H9 (cell line): ENCODE measurements around the gene ELOVL4. TPM values are rescaled to one million over a fixed set of nuclear protein-coding genes. Genes with fewer than 3 reads are reported as not detected.

Experiments
- DNase-seq: peaks from one replicate; pipeline ENCODE4 v3.0.0-alpha.2; 2017
- H2AFZ ChIP-seq: one replicate; pipeline ENCODE4 v1.6.1; 2013; ENCODE audit warnings: mild to moderate bottlenecking, low read length, control low read depth, moderate library complexity
- H2AK5ac ChIP-seq: 2 replicates; pipeline ENCODE4 v1.6.1; 2013; ENCODE audit warnings: low read length, control low read depth, mixed read lengths; ENCODE audit not compliant: insufficient read length
- H2BK120ac ChIP-seq: one replicate; pipeline ENCODE4 v1.6.1; 2013; ENCODE audit warnings: low read depth, mild to moderate bottlenecking, low read length, control low read depth, inconsistent platforms; ENCODE audit not compliant: poor library complexity, severe bottlenecking
- H2BK12ac ChIP-seq: 2 replicates; pipeline ENCODE4 v1.6.1; 2013; ENCODE audit warnings: low read length, control low read depth, mixed read lengths, low read depth; ENCODE audit not compliant: insufficient read length
- H2BK15ac ChIP-seq: 2 replicates; pipeline ENCODE4 v1.6.1; 2013; ENCODE audit warnings: low read depth, low read length, control low read depth
- H2BK20ac ChIP-seq: one replicate; pipeline ENCODE4 v1.6.1; 2013; ENCODE audit warnings: low read depth, mild to moderate bottlenecking, low read length, control low read depth, inconsistent platforms; ENCODE audit not compliant: poor library complexity, severe bottlenecking
- H2BK5ac ChIP-seq: 2 replicates; pipeline ENCODE4 v1.6.1; 2013; ENCODE audit warnings: low read length, control low read depth, mixed read lengths; ENCODE audit not compliant: insufficient read length
- H3K14ac ChIP-seq: 2 replicates; pipeline ENCODE4 v1.6.1; 2013; ENCODE audit warnings: low read length, control low read depth; ENCODE audit not compliant: insufficient read depth
- H3K18ac ChIP-seq: 2 replicates; pipeline ENCODE4 v1.6.1; 2013; ENCODE audit warnings: low read depth, mild to moderate bottlenecking, mixed read lengths, low read length, control low read depth; ENCODE audit not compliant: insufficient read length
- H3K23ac ChIP-seq: 2 replicates; pipeline ENCODE4 v1.6.1; 2013; ENCODE audit warnings: low read length, control low read depth, mixed read lengths, low read depth; ENCODE audit not compliant: insufficient read length
- H3K23me2 ChIP-seq: 2 replicates; pipeline ENCODE4 v1.6.1; 2013; ENCODE audit warnings: low read depth, mild to moderate bottlenecking, mixed read lengths, low read length, control low read depth; ENCODE audit not compliant: insufficient read length, poor library complexity, severe bottlenecking
- H3K27ac ChIP-seq: 2 replicates; pipeline ENCODE4 v1.5.1; 2013; ENCODE audit warnings: low read length, control low read depth, mixed read lengths, low read depth; ENCODE audit not compliant: insufficient read length
- H3K27me3 ChIP-seq: 2 replicates; pipeline ENCODE4 v1.6.1; 2013; ENCODE audit warnings: low read length, control low read depth, inconsistent platforms; ENCODE audit not compliant: insufficient read depth
- H3K4ac ChIP-seq: 2 replicates; pipeline ENCODE4 v1.6.1; 2013; ENCODE audit warnings: low read depth, mild to moderate bottlenecking, control low read depth, inconsistent platforms, low read length, moderate library complexity
- H3K4me1 ChIP-seq: 2 replicates; pipeline ENCODE4 v1.6.1; 2013; ENCODE audit warnings: low read length, control low read depth, inconsistent platforms; ENCODE audit not compliant: insufficient read depth
- H3K4me2 ChIP-seq: 2 replicates; pipeline ENCODE4 v1.6.1; 2013; ENCODE audit warnings: low read length, control low read depth, mixed read lengths; ENCODE audit not compliant: insufficient read length, insufficient read depth
- H3K56ac ChIP-seq: 2 replicates; pipeline ENCODE4 v1.6.1; 2013; ENCODE audit warnings: low read depth, mild to moderate bottlenecking, mixed read lengths, low read length, control low read depth; ENCODE audit not compliant: insufficient read length
- H3K79me1 ChIP-seq: 2 replicates; pipeline ENCODE4 v1.6.1; 2013; ENCODE audit warnings: low read depth, mild to moderate bottlenecking, moderate library complexity, low read length, control low read depth, inconsistent platforms; ENCODE audit not compliant: insufficient read depth, poor library complexity, severe bottlenecking
- H3K79me2 ChIP-seq: 2 replicates; pipeline ENCODE4 v1.6.1; 2013; ENCODE audit warnings: low read length, control low read depth, inconsistent platforms; ENCODE audit not compliant: insufficient read depth
- H3K9ac ChIP-seq: 2 replicates; pipeline ENCODE4 v1.6.1; 2013; ENCODE audit warnings: low read length, control low read depth, mixed read lengths; ENCODE audit not compliant: insufficient read length; ENCODE audit errors: extremely low read depth
- H3K9me3 ChIP-seq: one replicate; pipeline ENCODE4 v1.6.1; 2013; ENCODE audit warnings: low read depth, low read length, inconsistent platforms; ENCODE audit not compliant: control insufficient read depth
- H3T11ph ChIP-seq: one replicate; pipeline ENCODE4 v1.6.1; 2013; ENCODE audit warnings: mild to moderate bottlenecking, low read length, control low read depth, inconsistent platforms
- H4K20me1 ChIP-seq: one replicate; pipeline ENCODE4 v1.6.1; 2013; ENCODE audit not compliant: control insufficient read depth, insufficient read length, insufficient read depth
- H4K5ac ChIP-seq: 2 replicates; pipeline ENCODE4 v1.6.1; 2013; ENCODE audit warnings: low read depth, mild to moderate bottlenecking, mixed read lengths, low read length, control low read depth; ENCODE audit not compliant: insufficient read length
- H4K8ac ChIP-seq: replicated peaks from 2 replicates; pipeline ENCODE4 v1.6.1; 2013; ENCODE audit warnings: low read length, control low read depth, mixed read lengths, low read depth; ENCODE audit not compliant: insufficient read length
- H4K91ac ChIP-seq: 2 replicates; pipeline ENCODE4 v1.6.1; 2013; ENCODE audit warnings: low read depth, mild to moderate bottlenecking, moderate library complexity, mixed read lengths, low read length, control low read depth; ENCODE audit not compliant: insufficient read length
- H3K27ac Mint-ChIP-seq, 3 experiments: 2 replicates in 2 of 3; 3 replicates in 1 of 3; pipeline ENCODE4 v1.8.0; 2020 to 2021; ENCODE audit warnings: mixed read lengths in 3 of 3, mild to moderate bottlenecking in 1 of 3, moderate library complexity in 1 of 3
- H3K27me3 Mint-ChIP-seq: 2 replicates; pipeline ENCODE4 v1.8.0; 2021; ENCODE audit warnings: low read depth, mild to moderate bottlenecking, moderate library complexity, mixed read lengths
- H3K36me3 Mint-ChIP-seq, 3 experiments: 2 replicates in 2 of 3; 3 replicates in 1 of 3; pipeline ENCODE4 v1.8.0; 2020 to 2021; ENCODE audit warnings: low read depth in 3 of 3, mixed read lengths in 3 of 3; ENCODE audit not compliant: insufficient read depth in 1 of 3
- H3K4me1 Mint-ChIP-seq, 2 experiments: 2 replicates each; pipeline ENCODE4 v1.8.0; 2020; ENCODE audit warnings: mixed read lengths in 2 of 2
- H3K4me3 Mint-ChIP-seq, 2 experiments: 2 replicates in 1 of 2; 3 replicates in 1 of 2; pipeline ENCODE4 v1.8.0; 2020 to 2021; ENCODE audit warnings: mild to moderate bottlenecking in 2 of 2, mixed read lengths in 2 of 2, moderate library complexity in 1 of 2
- H3K9me3 Mint-ChIP-seq, 2 experiments: 2 replicates in 1 of 2; 3 replicates in 1 of 2; pipeline ENCODE4 v1.8.0; 2020; ENCODE audit warnings: mild to moderate bottlenecking in 2 of 2, mixed read lengths in 2 of 2, moderate library complexity in 1 of 2
- WGBS: extraction: QIAGEN DNeasy Blood & Tissue Kit; methylation state at CpG from one replicate; pipeline ENCODE4 v1.1.7; 2013; ENCODE audit warnings: missing lambda C conversion rate, low lambda C conversion rate, mixed read lengths; ENCODE audit not compliant: insufficient read length; ENCODE audit errors: extremely low coverage; 5-methylcytosine and 5-hydroxymethylcytosine counted together
- total RNA-seq: library from RNA; stranded (reverse); gene quantifications from 2 replicates; pipeline ENCODE4 v1.2.1, GENCODE V29; 2021
- TF ChIP-seq, protein P1 (sequence below): fragments of 200-600 bp; sonication (generic); conservative IDR thresholded peaks from 3 replicates; pipeline ENCODE4 v1.8.0; 2021; ENCODE audit warnings: antibody characterized with exemption, mild to moderate bottlenecking

ELOVL4 gene
- total RNA-seq, 1 experiment from 2014 or later = 10.1 TPM

DNA sequence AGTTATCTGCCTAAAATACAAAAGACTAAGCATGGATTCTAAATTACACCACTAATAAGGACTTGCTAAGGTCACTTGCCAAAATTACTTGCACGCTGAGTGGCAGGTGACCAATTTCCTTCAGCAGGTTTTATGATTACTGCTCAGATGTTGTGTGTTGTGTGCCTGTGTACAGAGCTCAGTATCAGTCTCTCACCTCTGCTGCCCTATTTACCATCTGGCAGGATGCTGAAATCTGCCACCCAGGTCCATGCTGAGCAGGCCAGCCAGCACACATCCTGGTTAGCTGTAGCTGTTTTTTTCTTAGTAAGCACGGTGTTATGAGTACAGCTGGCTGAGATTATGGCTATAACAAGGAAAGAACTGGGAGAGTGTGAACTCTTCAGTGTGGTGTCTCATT lies 34.0 kb downstream of the ELOVL4 start:
- H4K5ac ChIP-seq = no peak overlapping the region
- no peak for DNase-seq
- no peaks in the 10 kb centered on the region for H3K4me1 ChIP-seq
- H3K79me1 ChIP-seq = no peaks in the 10 kb centered on the region
- H3K9ac ChIP-seq = no peak overlapping the region
- no peak overlapping the region for H3K4me2 ChIP-seq
- H3K18ac ChIP-seq = no peak overlapping the region
- H2AFZ ChIP-seq = no peak overlapping the region
- H2BK20ac ChIP-seq = no peak overlapping the region
- WGBS = no CpG with 5 or more reads among the region's 2 CpGs
- H2BK12ac ChIP-seq = no peak overlapping the region
- TF ChIP-seq, protein P1, sequence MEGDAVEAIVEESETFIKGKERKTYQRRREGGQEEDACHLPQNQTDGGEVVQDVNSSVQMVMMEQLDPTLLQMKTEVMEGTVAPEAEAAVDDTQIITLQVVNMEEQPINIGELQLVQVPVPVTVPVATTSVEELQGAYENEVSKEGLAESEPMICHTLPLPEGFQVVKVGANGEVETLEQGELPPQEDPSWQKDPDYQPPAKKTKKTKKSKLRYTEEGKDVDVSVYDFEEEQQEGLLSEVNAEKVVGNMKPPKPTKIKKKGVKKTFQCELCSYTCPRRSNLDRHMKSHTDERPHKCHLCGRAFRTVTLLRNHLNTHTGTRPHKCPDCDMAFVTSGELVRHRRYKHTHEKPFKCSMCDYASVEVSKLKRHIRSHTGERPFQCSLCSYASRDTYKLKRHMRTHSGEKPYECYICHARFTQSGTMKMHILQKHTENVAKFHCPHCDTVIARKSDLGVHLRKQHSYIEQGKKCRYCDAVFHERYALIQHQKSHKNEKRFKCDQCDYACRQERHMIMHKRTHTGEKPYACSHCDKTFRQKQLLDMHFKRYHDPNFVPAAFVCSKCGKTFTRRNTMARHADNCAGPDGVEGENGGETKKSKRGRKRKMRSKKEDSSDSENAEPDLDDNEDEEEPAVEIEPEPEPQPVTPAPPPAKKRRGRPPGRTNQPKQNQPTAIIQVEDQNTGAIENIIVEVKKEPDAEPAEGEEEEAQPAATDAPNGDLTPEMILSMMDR = no peak
- H3K56ac ChIP-seq = no peak overlapping the region
- no peak overlapping the region for H3K27ac ChIP-seq
- no peaks in the 10 kb centered on the region for H3K9me3 ChIP-seq
- no peak overlapping the region for H4K91ac ChIP-seq
- Mint-ChIP-seq H3K4me3 (no peak overlapping the region), H3K9me3 (no peaks in the 10 kb centered on the region), H3K4me1 (peaks cover 26 to 29% of the 10 kb centered on the region in 2 experiments), H3K27ac (peak overlapping the region in 1 of 3 experiments; percentile 6; a peak in 1 of 7 replicates), H3K27me3 (no peaks in the 10 kb centered on the region), H3K36me3 (no peaks in the 10 kb centered on the region; a peak in 1 of 7 replicates)
- no peak overlapping the region for H2BK15ac ChIP-seq
- no peaks in the 10 kb centered on the region for H3K79me2 ChIP-seq
- H3K4ac ChIP-seq = no peak overlapping the region
- H3K14ac ChIP-seq = no peak overlapping the region
- no peaks in the 10 kb centered on the region; the same call in 1 of the 2 replicates for H3K27me3 ChIP-seq
- H2AK5ac ChIP-seq = no peak overlapping the region
- H2BK120ac ChIP-seq = no peak overlapping the region
- H3T11ph ChIP-seq = no peak overlapping the region
- H4K8ac ChIP-seq = no peak overlapping the region
- no peak overlapping the region for H2BK5ac ChIP-seq
- no peaks in the 10 kb centered on the region for H4K20me1 ChIP-seq
- H3K23me2 ChIP-seq = no peaks in the 10 kb centered on the region
- H3K23ac ChIP-seq = no peak overlapping the region
